ENCODE measurements around the gene ACP1.
"Not testable (repeated sequence)": the region's sequence is repeated elsewhere in the genome, so short reads cannot be mapped to it uniquely, and the experiment has no call there.

Gene ACP1

GRCh38 chr2:309148-309953 lies 44.6 kb downstream of the ACP1 start:
- in situ Hi-C loops (cut with MboI; ENCODE audit: low sequenced_read_pairs), result no loop called here

GRCh38 chr2:309954-310510 lies 45.3 kb downstream of the ACP1 start:
- in situ Hi-C loops (cut with MboI; ENCODE audit: low sequenced_read_pairs), result no loop called here

GRCh38 chr2:310994-311393 lies 46.2 kb downstream of the ACP1 start:
- in situ Hi-C loops (cut with MboI; ENCODE audit: low sequenced_read_pairs), result no loop called here

GRCh38 chr2:313991-314390 lies 49.2 kb downstream of the ACP1 start:
- in situ Hi-C loops (cut with MboI; ENCODE audit: low sequenced_read_pairs), result no loop called here

- in situ Hi-C loops (cut with MboI; ENCODE audit: low sequenced_read_pairs), result no loop called here
These were observed 50.0 kb downstream of the ACP1 start for GRCh38 chr2:314561-315336.

GRCh38 chr2:315925-316324 lies 51.2 kb downstream of the ACP1 start:
- in situ Hi-C loops (cut with MboI; ENCODE audit: low sequenced_read_pairs), result not testable (repeated sequence)

- in situ Hi-C loops (cut with MboI; ENCODE audit: low sequenced_read_pairs), result no loop called here
These were observed 51.6 kb downstream of the ACP1 start for GRCh38 chr2:316381-316780.

GRCh38 chr2:317501-318424 lies 53.0 kb downstream of the ACP1 start:
- in situ Hi-C loops (cut with MboI; ENCODE audit: low sequenced_read_pairs), result no loop called here

GRCh38 chr2:319059-319600 lies 54.4 kb downstream of the ACP1 start:
- in situ Hi-C loops (cut with MboI; ENCODE audit: low sequenced_read_pairs), result no loop called here

- in situ Hi-C loops (cut with MboI; ENCODE audit: low sequenced_read_pairs), result no loop called here
These were observed 55.8 kb downstream of the ACP1 start for GRCh38 chr2:320561-320960.

- in situ Hi-C loops (cut with MboI; ENCODE audit: low sequenced_read_pairs), result no loop called here
These were observed 57.6 kb downstream of the ACP1 start for GRCh38 chr2:322326-322725.

- in situ Hi-C loops (cut with MboI; ENCODE audit: low sequenced_read_pairs), result no loop called here
These were observed 58.3 kb downstream of the ACP1 start for GRCh38 chr2:323035-323434.
